Stimulated activated CD8-positive, alpha-beta memory T cell treated with anti-CD3 and anti-CD28 coated beads, Interleukin-12 subunit alpha, Interleukin-12 subunit beta, amount 100 ng/mL, for 24 hours (primary cell): ENCODE results near the gene RPS29.
"Not testable (repeated sequence)": the region's sequence is repeated elsewhere in the genome, so short reads cannot be mapped to it uniquely, and the experiment has no call there.

Experiments used
- DNase-seq: peaks from one replicate; pipeline ENCODE4 v3.0.0-alpha.2; 2020; ENCODE audit errors: extremely low read depth

The RPS29 gene

DNA sequence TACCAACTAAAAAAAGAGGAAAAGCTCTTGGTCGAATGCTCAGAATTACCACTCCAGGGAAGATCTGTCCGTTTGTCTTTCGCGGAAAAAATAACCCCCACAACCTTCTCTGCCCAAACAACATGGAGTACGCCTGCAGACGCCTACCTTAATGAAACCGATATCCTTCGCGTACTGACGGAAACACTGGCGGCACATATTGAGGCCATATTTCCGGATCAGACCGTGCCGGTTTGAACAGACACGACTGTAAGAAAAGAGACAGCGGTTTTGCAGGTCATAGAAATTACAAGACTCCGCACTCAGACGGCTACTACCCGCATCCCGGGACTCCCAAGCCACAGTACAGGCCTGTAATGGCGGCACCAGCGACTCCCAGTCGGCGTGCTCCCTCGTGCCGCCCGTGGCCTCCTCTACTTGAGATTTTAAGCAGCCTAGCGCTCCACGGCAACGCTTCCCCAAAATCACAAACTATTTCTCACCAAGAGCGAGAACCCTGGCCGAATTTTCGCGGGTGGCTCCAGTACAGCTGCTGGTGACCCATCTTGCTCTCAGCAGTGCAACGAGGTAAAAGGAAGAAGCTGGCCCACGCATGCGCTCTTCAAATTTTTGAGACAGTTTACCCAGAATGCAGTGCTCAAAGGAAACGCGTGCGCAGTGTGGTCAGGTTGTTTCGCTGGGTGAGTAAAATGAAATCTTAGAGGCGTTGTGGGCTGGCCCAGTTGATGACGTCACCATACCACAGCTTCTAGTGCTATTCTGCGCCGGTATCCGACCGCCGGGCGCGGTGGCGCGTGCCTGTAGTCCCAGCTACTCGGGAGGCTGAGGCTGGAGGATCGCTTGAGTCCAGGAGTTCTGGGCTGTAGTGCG, at the start of gene RPS29:
Gene RPS29, minus strand, starts transcription at position 578 of the 870 bp plus-strand sequence. Its CDS starts 34 bp downstream, at position 544.
- peak; percentile 91 for DNase-seq

DNA sequence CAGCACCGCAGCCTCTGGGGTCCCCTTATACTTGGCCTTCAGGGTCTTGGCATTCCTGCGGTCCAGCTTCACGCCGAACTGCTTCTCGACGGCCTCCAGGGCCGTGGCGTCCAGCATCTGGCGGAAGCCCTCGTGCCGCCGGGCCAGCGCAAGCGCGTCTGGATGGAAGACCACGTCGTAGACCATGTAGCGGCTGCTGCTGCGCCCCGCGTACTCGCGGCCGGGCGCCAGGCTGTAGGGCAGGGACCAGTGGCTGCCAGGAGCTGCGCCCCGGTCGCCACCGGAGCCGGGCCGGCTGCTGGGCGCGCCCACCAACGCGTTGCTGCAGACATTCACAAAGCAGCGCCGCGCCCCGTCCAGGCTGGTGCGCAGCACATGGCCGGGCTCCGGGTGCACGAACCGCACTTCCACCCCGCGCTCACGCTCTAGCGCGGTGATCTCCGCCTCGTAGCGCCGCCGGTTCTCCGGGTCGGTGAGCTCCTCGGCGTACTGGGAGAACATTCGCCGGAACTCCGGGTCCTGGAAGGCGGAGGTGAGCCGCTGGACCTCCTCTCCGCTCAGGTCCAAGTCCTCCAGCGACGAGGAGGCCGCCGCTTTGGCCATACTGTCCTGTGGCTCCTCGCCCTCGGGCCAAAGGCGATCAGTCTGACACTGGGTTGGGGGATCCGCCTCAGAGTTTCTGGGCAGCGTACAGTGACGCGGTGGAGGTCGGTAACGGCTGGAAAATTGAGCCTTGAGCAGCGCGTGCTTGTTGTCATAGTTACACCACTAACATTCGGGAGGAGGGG, 48.6 kb upstream of the RPS29 start, which contains the start of gene DNAAF2:
Gene DNAAF2, minus strand, starts transcription at position 698 of the 788 bp plus-strand sequence. Its CDS starts 95 bp downstream, at position 603.
- DNase-seq = no peak

DNA sequence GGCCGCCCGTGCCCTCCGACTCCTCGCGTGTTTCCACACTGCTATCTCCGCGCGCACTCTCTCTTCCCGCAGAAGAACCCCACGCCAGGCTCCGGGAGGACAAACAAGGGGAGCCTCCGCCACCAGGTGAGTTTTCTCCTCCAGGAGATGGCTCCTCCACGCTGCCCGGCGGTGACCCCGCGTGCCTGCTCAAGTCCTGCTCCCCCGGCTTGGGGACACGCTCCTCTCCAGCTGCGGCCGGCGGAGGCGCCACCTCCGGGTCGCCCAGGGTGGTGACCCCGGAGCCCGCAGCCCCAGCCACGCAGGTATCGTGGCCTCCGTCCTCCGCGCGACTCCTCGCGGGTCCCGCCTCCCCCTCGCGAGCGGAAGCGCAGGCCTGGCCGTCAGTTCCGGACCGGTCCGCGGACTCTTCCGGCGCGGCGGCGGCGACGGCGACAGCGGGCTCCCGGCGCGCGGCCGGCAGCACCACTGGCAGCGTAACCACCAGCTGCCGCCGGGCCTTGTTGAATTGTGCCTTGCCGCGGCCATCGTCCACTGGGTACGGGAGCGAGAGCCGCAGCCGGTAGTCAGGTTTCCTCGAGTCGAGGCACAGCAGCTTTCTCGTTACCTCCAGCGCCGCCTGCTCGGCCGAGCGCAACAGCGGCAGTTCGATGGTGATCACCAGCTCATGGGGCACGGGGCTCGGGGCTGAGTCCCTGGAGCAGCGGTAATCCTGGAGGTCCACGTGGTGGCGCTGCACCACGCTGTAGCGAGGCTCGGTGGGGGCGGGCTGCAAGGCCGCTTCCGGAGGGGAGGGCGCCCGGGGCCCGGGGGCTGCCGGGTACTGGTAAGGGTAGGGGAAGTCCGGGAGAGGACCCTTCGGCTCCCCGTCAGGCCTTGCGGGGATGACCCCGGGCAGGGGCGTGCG, 47.7 kb upstream of the RPS29 start:
- peak; percentile 87 for DNase-seq

DNA sequence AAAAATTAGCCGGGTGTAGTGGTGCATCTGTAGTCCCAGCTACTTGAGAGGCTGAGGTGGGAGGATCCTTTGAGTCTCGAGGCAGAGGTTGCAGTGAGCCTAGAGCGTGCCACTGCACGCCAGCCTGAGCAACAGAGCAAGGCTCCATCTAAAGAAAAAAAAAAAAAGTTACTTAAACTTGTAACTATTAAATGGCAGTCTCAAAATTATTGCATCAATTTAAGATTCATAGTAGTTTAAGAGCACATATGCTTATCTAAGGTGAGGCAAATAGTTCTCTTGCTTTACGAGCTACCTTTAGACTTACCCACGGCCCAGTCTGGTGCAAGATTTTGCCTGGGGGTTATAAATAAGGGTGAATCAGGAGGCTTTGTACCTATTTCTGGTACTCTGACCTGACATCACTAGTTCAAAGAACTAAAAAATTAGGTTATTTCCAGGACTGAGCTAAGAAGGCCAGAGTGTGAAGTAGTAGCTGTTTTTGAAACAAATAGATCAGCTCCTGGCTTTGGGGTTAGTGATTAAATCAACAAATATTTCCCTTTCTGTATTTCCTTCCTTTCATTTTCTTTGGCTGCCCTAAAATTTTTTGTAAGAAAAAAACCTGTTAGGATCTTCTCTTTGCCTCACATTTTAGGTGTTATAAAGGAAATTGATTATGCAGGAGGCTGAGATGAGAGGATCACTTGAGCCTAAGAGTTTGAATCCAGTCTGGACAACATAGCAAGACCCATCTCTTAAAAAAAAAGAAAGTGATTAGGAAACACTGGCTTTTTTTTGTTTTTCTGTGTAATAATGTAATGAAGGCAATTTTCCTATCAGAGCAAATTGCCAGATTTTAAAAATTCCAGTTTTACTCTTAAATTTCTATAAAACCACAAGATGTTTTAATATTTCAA, 38.0 kb upstream of the RPS29 start:
- DNase-seq = no peak

DNA sequence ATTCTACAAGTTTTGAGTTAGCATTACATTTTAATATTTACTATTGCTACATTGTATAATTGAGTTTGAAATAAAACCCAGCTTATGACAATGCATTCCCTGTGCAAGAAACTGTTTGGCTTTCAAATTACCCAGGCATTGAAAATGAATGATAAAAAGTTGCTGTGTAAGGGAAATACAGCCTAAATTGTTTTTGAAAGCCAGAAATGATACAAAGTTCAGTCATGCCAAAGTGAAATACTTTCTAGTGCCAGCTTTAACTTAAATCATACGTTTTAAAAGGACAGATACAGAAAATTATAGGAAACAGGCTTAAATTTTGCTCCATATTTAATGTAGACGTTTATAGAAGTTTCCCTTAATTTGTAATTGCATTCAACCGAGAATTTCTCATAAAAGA, 37.2 kb upstream of the RPS29 start:
- no peak for DNase-seq

DNA sequence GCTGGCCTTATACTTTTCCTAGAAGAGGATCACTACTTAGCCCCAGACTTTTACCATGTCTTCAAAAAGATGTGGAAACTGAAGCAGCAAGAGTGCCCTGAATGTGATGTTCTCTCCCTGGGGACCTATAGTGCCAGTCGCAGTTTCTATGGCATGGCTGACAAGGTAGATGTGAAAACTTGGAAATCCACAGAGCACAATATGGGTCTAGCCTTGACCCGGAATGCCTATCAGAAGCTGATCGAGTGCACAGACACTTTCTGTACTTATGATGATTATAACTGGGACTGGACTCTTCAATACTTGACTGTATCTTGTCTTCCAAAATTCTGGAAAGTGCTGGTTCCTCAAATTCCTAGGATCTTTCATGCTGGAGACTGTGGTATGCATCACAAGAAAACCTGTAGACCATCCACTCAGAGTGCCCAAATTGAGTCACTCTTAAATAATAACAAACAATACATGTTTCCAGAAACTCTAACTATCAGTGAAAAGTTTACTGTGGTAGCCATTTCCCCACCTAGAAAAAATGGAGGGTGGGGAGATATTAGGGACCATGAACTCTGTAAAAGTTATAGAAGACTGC, 35.9 kb upstream of the RPS29 start:
- no peak for DNase-seq

DNA sequence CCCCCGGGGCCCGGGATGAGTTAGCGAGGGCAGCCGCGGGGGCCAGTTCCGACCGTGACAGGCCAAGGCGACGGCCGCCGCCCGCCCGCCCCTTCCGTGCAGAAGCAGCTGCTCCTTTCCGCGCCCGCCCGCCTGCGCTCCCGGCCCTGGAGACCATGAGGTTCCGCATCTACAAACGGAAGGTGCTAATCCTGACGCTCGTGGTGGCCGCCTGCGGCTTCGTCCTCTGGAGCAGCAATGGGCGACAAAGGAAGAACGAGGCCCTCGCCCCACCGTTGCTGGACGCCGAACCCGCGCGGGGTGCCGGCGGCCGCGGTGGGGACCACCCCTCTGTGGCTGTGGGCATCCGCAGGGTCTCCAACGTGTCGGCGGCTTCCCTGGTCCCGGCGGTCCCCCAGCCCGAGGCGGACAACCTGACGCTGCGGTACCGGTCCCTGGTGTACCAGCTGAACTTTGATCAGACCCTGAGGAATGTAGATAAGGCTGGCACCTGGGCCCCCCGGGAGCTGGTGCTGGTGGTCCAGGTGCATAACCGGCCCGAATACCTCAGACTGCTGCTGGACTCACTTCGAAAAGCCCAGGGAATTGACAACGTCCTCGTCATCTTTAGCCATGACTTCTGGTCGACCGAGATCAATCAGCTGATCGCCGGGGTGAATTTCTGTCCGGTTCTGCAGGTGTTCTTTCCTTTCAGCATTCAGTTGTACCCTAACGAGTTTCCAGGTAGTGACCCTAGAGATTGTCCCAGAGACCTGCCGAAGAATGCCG, 35.1 kb upstream of the RPS29 start:
- no peak for DNase-seq

DNA sequence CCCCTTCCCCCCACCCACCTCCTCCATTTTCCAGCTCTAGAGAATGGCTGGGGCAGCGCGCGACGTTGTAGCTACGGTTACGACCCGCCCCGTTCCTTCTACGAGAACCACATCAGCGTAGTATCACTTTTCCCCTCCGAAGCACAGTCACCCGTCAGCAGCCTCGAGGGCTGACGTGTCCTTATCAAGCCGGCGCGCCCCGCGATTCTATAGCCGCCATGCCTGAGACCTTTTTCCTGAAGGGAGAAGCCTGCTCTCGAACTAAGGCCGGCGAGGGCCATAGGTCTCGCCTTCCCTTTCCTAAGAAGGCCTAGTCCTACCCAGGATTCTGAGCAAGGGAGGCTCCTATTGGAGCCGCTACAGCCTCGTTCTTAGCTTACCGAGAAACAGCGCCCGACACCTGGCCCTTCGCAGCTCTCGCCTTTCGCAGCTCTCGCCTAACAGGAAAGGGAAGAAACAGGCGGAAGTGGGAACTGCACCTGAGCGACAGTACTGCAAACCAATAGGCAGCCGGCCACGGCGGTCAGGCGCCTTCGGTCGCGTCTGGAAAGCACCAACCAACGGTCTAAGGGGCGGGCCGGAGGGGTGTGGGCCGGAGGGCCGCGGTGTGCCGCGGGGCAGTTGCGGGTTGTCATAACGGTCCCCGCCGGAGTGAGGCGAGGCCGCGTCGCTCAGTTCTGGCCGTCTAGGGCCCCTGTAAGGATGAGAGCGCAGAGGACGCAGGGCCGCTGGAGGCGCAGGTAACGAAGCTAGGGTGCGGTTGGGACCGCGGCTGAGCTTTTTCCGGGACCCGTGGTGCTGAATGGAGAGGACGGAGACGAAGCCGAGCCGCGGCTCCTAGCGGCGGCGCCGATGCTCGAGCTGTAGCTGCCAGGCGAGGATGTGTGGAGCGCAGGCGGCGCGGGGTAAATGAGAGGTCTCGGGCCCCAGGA, 34.3 kb upstream of the RPS29 start, which contains the start of the genes MGAT2 and RPL36AL:
Gene MGAT2, plus strand, starts transcription at position 618 of the 932 bp plus-strand sequence. CDS start 470 bp downstream, outside the sequence.
Gene RPL36AL, minus strand, starts transcription at position 445 of the 932 bp plus-strand sequence. CDS start 1,522 bp downstream, outside the sequence.
- peak; percentile 87 for DNase-seq

DNA sequence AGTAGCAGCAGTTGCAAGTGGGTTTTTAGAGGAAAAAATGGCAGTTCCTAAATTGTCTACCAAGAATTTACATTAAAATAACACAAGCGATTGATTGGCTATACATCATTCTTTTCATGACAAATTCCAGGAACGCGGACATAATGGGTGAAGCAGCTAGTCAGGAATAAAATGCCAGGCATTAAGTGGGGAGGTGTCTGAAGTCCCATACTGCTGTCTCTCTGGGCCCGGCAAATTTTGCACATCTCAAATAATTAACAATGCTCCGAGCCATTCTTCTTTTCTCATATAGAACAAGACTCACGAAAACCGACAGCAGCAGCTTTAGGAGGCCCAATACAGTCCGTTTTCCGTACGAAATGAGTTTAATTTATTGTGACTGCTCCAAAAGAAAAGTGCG, 33.5 kb upstream of the RPS29 start:
- no peak for DNase-seq

DNA sequence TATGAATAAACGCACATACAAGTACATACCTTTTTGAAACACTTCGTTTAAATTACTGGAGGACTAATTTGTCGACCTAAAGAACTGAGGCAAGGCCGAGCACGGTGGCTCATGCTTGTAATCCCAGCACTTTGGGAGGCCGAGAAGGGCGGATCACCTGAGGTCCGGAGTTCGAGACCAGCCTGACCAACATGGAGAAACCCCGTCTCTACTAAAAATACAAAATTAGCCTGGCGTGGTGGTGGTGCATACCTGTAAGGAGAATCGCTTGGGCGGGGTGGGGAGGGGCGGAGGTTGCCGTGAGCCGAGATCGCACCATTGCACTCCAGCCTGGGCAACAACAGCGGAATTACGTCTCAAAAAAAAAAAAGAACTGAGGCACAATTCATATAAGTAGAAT, 33.1 kb upstream of the RPS29 start:
- not testable (repeated sequence) for DNase-seq

DNA sequence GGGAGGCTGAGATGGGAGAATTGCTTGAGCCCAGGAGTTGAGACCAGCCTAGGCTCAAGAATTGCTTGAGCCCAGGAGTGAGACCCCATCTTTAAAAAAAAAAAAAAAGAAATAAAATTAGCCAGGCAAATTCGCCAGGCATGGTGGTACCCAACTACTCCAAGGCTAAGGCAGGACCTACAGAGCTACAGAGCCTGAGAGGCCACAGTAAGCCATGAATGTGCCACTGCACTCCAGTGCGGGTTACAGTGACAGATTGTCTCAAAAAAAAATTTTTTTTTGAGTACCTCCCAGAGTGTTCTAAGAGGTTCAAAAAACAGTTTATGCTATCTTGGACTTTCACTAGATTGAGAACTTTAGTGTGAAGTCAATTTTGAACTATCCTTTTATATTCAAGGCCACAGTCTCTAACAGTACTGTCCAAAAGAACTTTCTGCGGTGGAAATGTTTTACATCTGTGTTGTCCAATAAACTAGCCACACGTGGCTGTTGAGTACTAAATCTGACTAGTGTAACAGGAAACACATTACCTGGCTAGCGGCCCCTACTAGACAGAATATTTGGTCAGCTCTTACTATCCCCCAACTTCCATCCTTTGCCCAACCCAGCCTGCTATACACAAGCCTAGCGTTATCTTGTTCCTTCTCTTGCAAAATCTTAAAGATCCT, 31.8 kb upstream of the RPS29 start:
- DNase-seq = no peak

DNA sequence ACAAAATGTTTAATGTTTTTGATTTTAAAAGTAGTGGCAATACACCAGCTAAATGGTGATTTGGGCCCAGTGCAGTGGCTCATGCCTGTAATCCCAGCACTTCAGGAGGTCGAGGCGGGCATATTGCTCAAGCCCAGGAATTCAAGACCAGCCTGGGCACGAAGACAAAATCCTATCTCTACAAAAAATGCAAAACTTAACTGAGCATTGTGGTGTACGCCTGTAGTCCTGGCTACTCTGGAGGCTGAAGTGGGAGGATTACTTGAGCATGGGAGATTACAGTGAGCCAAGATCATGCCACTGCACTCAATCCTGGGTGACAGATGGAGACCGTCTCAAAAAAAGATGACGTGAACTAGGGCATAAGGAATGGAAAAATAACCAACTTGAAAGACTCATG, 29.6 kb upstream of the RPS29 start:
- no peak for DNase-seq

DNA sequence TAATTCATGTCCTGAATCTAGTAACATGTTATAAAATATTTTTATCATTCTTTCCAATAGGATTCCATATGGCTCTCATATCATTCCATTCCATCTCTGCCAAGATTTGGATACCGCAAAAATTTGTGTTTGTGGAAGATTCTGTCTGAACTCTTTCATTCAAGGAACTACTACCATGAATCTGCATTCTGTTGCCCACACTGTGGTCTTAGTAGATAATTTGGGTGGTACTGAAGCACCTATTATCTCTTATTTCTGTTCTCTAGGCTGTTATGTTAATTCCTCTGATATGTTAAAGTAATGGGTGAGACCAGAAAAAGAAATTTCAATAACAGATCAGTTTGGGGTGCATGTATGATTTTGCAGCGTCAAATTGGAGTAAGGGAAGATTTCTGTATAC, 28.0 kb upstream of the RPS29 start:
- no peak for DNase-seq

DNA sequence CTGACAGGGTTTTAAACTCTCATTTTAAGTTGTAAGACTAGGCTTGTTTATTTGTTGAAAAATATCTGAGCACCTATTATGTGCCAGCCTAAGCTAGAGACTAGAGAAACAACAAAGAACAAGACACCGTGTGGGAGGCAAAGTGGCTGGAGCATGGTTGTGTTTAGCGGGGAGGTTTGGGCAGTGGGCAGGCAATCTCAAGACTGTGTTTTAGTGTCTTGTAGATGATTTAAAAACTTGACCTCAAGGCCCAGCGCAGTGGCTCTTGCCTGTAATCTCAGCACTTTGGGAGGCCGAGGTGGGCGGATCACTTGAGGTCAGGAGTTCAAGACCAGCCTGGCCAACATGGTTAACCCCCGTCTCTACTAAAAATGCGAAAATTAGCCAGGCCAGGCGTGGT, 26.5 kb upstream of the RPS29 start:
- no peak for DNase-seq

DNA sequence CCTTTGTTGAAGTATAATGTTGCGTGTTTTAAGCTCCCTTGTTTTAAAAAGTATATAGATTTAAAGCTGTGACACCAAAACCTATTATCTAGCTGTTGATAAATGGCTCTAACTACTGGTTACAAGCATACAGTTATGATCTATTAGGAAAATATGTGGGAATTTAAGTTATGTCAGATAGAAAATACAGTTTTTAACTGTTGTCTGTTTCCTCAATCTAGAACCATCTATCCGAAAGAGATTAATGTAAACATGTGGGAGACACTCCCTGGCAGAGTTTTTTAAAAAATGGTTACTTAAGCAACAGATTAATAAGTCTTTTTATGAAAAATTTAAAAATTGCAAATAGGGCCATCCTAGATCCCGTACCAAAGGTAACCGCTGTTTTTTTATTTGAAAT, 26.1 kb upstream of the RPS29 start:
- DNase-seq = no peak

DNA sequence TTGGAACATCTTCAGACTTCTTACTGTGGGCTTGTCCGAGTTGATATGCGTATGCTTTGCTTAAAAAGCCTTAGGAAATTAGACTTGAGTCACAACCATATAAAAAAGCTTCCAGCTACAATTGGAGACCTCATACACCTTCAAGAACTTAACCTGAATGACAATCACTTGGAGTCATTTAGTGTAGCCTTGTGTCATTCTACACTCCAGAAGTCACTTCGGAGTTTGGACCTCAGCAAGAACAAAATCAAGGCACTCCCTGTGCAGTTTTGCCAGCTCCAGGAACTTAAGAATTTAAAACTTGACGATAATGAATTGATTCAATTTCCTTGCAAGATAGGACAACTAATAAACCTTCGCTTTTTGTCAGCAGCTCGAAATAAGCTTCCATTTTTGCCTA, 21.4 kb upstream of the RPS29 start:
- no peak for DNase-seq

DNA sequence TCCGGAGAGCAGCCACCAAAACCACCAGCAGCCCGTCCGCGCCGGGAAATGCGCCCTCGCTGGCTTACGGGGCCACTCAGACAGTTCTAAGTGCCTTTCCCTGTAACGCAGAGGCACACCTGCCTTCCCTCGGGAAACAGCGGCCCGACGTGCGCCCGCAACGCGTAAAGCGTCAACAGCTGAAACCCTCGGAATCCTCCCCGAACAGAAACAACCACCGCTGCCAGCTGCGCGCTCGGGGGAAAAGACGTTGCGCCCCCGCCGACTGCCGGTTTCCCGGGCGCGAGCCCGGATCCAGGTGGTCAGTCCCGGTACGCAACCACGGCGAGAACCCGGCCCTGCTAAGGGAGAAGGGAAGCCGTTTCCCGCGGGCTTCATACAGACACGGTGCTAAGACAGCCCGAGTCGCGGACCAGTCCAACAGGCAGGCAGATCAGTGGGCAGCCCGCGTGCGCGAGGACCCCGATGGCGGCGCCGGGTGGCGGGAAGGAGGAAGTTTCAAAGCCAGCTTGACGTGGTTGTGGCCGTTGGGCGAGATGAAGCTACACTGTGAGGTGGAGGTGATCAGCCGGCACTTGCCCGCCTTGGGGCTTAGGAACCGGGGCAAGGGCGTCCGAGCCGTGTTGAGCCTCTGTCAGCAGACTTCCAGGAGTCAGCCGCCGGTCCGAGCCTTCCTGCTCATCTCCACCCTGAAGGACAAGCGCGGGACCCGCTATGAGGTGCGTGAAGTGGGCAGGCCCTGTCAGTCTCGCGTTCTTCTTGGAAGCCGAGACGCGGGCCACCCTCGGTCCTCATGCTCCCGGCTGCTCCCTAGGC, 12.5 kb upstream of the RPS29 start, which contains the start of gene LRR1:
Gene LRR1, plus strand, starts transcription at position 456 of the 816 bp plus-strand sequence. Its CDS starts 81 bp downstream, at position 537.
- peak; percentile 70 for DNase-seq
